Measurements from ENCODE around the gene TCAIM.

- TF ChIP-seq POLR2A (IDR thresholded peaks at IDR 0.05) (no peak), EP300 (IDR thresholded peaks at IDR 0.05) (no peak), CTCF (IDR thresholded peaks at IDR 0.05) (no peak)
Measured at GRCh38 chr3:44343421-44343820, 4.9 kb downstream of the TCAIM start.
